ENCODE data around the gene EMC10. TPM values are rescaled to one million over a fixed set of nuclear protein-coding genes. Genes with fewer than 3 reads are reported as not detected.
"Not testable (repeated sequence)": the region's sequence is repeated elsewhere in the genome, so short reads cannot be mapped to it uniquely, and the experiment has no call there.

The EMC10 gene
- 58.3 and 78.7 TPM in 2 replicates for total RNA-seq

GRCh38 chr19:50476224-50476906 lies at the start of gene EMC10, which contains the start of gene GARIN5A:
EMC10 (plus strand) TSS chr19:50476507; CDS start chr19:50476545, 38 bp downstream.
GARIN5A (minus strand) TSS chr19:50476848; CDS start chr19:50476388, 460 bp downstream.
- peak; percentile 74 for DNase-seq (ENCODE audit: low read depth)

GRCh38 chr19:50427318-50427925 lies 48.9 kb upstream of the EMC10 start:
- no peak for DNase-seq (ENCODE audit: low read depth)

- peak; percentile 71 for DNase-seq (ENCODE audit: low read depth)
These were observed 48.3 kb upstream of the EMC10 start for GRCh38 chr19:50427997-50428425.

GRCh38 chr19:50428772-50429463 lies 47.4 kb upstream of the EMC10 start:
- no peak for DNase-seq (ENCODE audit: low read depth)

GRCh38 chr19:50430888-50431342 lies 45.4 kb upstream of the EMC10 start:
- DNase-seq (ENCODE audit: low read depth) = no peak

- peak; percentile 45 for DNase-seq (ENCODE audit: low read depth)
These were observed 44.7 kb upstream of the EMC10 start for GRCh38 chr19:50431343-50432220.

GRCh38 chr19:50432221-50433028 lies 43.9 kb upstream of the EMC10 start, which contains the start of gene MYBPC2:
MYBPC2 (plus strand) TSS chr19:50432892; CDS start chr19:50432954, 62 bp downstream.
- DNase-seq (ENCODE audit: low read depth) = no peak

- DNase-seq (ENCODE audit: low read depth) = no peak
These were observed 42.8 kb upstream of the EMC10 start for GRCh38 chr19:50433201-50434180.

GRCh38 chr19:50434525-50434924 lies 41.8 kb upstream of the EMC10 start:
- DNase-seq (ENCODE audit: low read depth) = no peak

- no peak for DNase-seq (ENCODE audit: low read depth)
These were observed 41.1 kb upstream of the EMC10 start for GRCh38 chr19:50435221-50435620.

GRCh38 chr19:50435627-50436026 lies 40.7 kb upstream of the EMC10 start:
- no peak for DNase-seq (ENCODE audit: low read depth)

GRCh38 chr19:50437862-50438449 lies 38.4 kb upstream of the EMC10 start:
- no peak for DNase-seq (ENCODE audit: low read depth)

GRCh38 chr19:50439130-50439529 lies 37.2 kb upstream of the EMC10 start:
- DNase-seq (ENCODE audit: low read depth) = not testable (repeated sequence)

- no peak for DNase-seq (ENCODE audit: low read depth)
These were observed 32.2 kb upstream of the EMC10 start for GRCh38 chr19:50444059-50444458.

GRCh38 chr19:50447053-50447452 lies 29.3 kb upstream of the EMC10 start:
- no peak for DNase-seq (ENCODE audit: low read depth)

- DNase-seq (ENCODE audit: low read depth) = no peak
These were observed 28.6 kb upstream of the EMC10 start for GRCh38 chr19:50447750-50448149.

GRCh38 chr19:50449236-50449899 lies 26.9 kb upstream of the EMC10 start:
- DNase-seq (ENCODE audit: low read depth) = peak; percentile 46
